Keratinocyte (primary cell): ENCODE measurements around the gene EPM2AIP1. TPM values are rescaled to one million over a fixed set of nuclear protein-coding genes. Genes with fewer than 3 reads are reported as not detected.

ENCODE experiments used
- DNase-seq: peaks from one replicate; pipeline ENCODE4 v3.0.0-alpha.2; 2011; ENCODE audit warnings: low read depth, missing footprints, low spot score
- FAIRE-seq: peaks from 2 replicates; lab custom pipeline; 2011; peaks lifted over from hg19 to GRCh38; lab: Jason Lieb, UNC
- H2AFZ ChIP-seq: 2 replicates; pipeline ENCODE4 v1.6.0; 2012; ENCODE audit warnings: low read length, control low read depth, inconsistent platforms; ENCODE audit not compliant: control insufficient read depth
- H3K27ac ChIP-seq: 2 replicates; pipeline ENCODE4 v1.5.1; 2011; ENCODE audit warnings: low read length; ENCODE audit not compliant: control insufficient read depth, insufficient read depth
- H3K27me3 ChIP-seq: 3 replicates; pipeline ENCODE4 v1.6.0; 2011; ENCODE audit warnings: low read length; ENCODE audit not compliant: control insufficient read depth, insufficient read depth; ENCODE audit errors: extremely low read depth
- H3K36me3 ChIP-seq, 2 experiments: 2 replicates in 1 of 2; 3 replicates in 1 of 2; pipeline ENCODE4 v1.5.1; 2011; ENCODE audit warnings: low read length in 2 of 2, mild to moderate bottlenecking in 1 of 2; ENCODE audit not compliant: control insufficient read depth in 2 of 2, insufficient read depth in 2 of 2; ENCODE audit errors: extremely low read depth in 1 of 2
- H3K4me1 ChIP-seq: 3 replicates; pipeline ENCODE4 v1.5.1; 2011; ENCODE audit warnings: low read length; ENCODE audit not compliant: control insufficient read depth, insufficient read depth; ENCODE audit errors: extremely low read depth
- H3K4me2 ChIP-seq: 3 replicates; pipeline ENCODE4 v1.6.0; 2011; ENCODE audit warnings: low read depth, low read length; ENCODE audit not compliant: control insufficient read depth, insufficient read depth; ENCODE audit errors: extremely low read depth
- H3K4me3 ChIP-seq, 3 experiments: fragments of 200-600 bp in 1 of 3; sonication (generic) in 1 of 3; 2 replicates in 2 of 3; 3 replicates in 1 of 3; pipeline ENCODE4 v1.5.1; 2011 to 2016; ENCODE audit warnings: low read length in 3 of 3, mild to moderate bottlenecking in 3 of 3, control low read depth in 2 of 3, inconsistent platforms in 1 of 3, low read depth in 1 of 3, mixed read lengths in 1 of 3, mixed run types in 1 of 3, moderate library complexity in 1 of 3; ENCODE audit not compliant: control insufficient read depth in 2 of 3, insufficient read depth in 2 of 3; ENCODE audit errors: extremely low read depth in 1 of 3
- H3K79me2 ChIP-seq: 2 replicates; pipeline ENCODE4 v1.6.0; 2012; ENCODE audit warnings: low read length; ENCODE audit not compliant: control insufficient read depth, insufficient read depth
- H3K9ac ChIP-seq: 3 replicates; pipeline ENCODE4 v1.6.0; 2011; ENCODE audit warnings: low read length; ENCODE audit not compliant: control insufficient read depth, insufficient read depth; ENCODE audit errors: extremely low read depth
- H3K9me1 ChIP-seq: 3 replicates; pipeline ENCODE4 v1.6.0; 2011; ENCODE audit warnings: low read length; ENCODE audit not compliant: control insufficient read depth, insufficient read depth; ENCODE audit errors: extremely low read depth
- H3K9me3 ChIP-seq: 2 replicates; pipeline ENCODE4 v1.5.1; 2012; ENCODE audit warnings: low read depth, low read length; ENCODE audit not compliant: control insufficient read depth
- H4K20me1 ChIP-seq: 3 replicates; pipeline ENCODE4 v1.6.0; 2011; ENCODE audit warnings: low read length; ENCODE audit not compliant: control insufficient read depth, insufficient read depth; ENCODE audit errors: extremely low read depth
- CTCF ChIP-seq, 3 experiments: IDR thresholded peaks in 1 of 3; conservative IDR thresholded peaks in 1 of 3; optimal IDR thresholded peaks in 1 of 3; 2 replicates in 2 of 3; 3 replicates in 1 of 3; pipeline versions ENCODE3 to v1.5.1; 2011; ENCODE audit warnings: low read length in 3 of 3, mild to moderate bottlenecking in 3 of 3, moderate library complexity in 2 of 3, control low read depth in 1 of 3, inconsistent platforms in 1 of 3; ENCODE audit not compliant: insufficient read depth in 2 of 3; ENCODE audit errors: extremely low read depth in 1 of 3
- EZH2 ChIP-seq: IDR thresholded peaks from one replicate; pipeline ENCODE4 v1.6.1; 2012; ENCODE audit warnings: inconsistent platforms, mild to moderate bottlenecking, low read length, moderate library complexity
- dilution Hi-C: fragments of 300-500 bp; cut with MboI; formaldehyde crosslinking; loops from one replicate; pipeline ENCODE4 v1.7.0; 2020; ENCODE audit warnings: low sequenced_read_pairs; ENCODE audit not compliant: extremely low pct_ligation_motif_present
- polyA plus RNA-seq, 5 experiments: library from polyadenylated mRNA; depleted of rRNA in 3 of 5; stranded (reverse) in 3 of 5; stranded (forward) in 1 of 5; unstranded in 1 of 5; fragments of >200 nt; gene quantifications; 1 replicate in 1 of 5; 2 replicates in 3 of 5; 3 replicates in 1 of 5; pipeline versions ENCODE4 v1.2.1 to v1.2.3, GENCODE V29; 2011 to 2012; ENCODE audit warnings: missing spikeins in 2 of 5, low read depth in 1 of 5, low replicate concordance in 1 of 5

EPM2AIP1 gene
- polyA plus RNA-seq, 1 donor (not counting 4 experiments of a cell fraction or from before 2014, with no cell fraction given) = 5.5 TPM

- H3K36me3 ChIP-seq = peaks cover 19 to 32% of the 10 kb centered on the region in 2 experiments
These were observed 32.0 kb upstream of the EPM2AIP1 start for GRCh38 chr3:37024820-37025405.

GRCh38 chr3:37024092-37024491, 31.2 kb upstream of the EPM2AIP1 start:
- FAIRE-seq (no peak), DNase-seq (no peak)
- H3K9ac ChIP-seq = no peak overlapping the region
- no peaks in the 10 kb centered on the region for H3K27me3 ChIP-seq
- no peaks in the 10 kb centered on the region for H3K9me1 ChIP-seq
- H3K36me3 ChIP-seq = peaks cover 19 to 32% of the 10 kb centered on the region in 2 experiments
- H3K4me2 ChIP-seq = no peak overlapping the region
- H3K4me1 ChIP-seq = no peaks in the 10 kb centered on the region
- TF ChIP-seq EZH2 (no peak), CTCF (optimal IDR thresholded peaks at IDR 0.05 in 1 of 3, IDR thresholded peaks at IDR 0.05 in 1 of 3, conservative IDR thresholded peaks at IDR 0.05 in 1 of 3; ENCODE audit: extremely low read depth in 1 of 3, insufficient read depth in 2 of 3, low read length in 3 of 3) (peak in 1 of 3 experiments; percentile 30)
- dilution Hi-C loops = no loop called here
- no peak overlapping the region for H3K4me3 ChIP-seq
- no peaks in the 10 kb centered on the region for H4K20me1 ChIP-seq
- no peak overlapping the region for H3K27ac ChIP-seq
- H3K79me2 ChIP-seq = no peaks in the 10 kb centered on the region
- H2AFZ ChIP-seq = no peak overlapping the region
- no peaks in the 10 kb centered on the region for H3K9me3 ChIP-seq

More at GRCh38 chr3:37024820-37025405, 32.0 kb upstream of the EPM2AIP1 start:
- H3K27me3 ChIP-seq = no peaks in the 10 kb centered on the region
- no peak for DNase-seq
- H3K27ac ChIP-seq = no peak overlapping the region
- H3K79me2 ChIP-seq = no peaks in the 10 kb centered on the region
- no peaks in the 10 kb centered on the region for H3K9me3 ChIP-seq
- dilution Hi-C loops = no loop called here
- H3K4me2 ChIP-seq = no peak overlapping the region
- H2AFZ ChIP-seq = no peak overlapping the region
- H3K4me1 ChIP-seq = peaks cover 6% of the 10 kb centered on the region
- H3K9me1 ChIP-seq = no peaks in the 10 kb centered on the region
- no peak overlapping the region for H3K9ac ChIP-seq
- no peak for TF ChIP-seq CTCF (optimal IDR thresholded peaks at IDR 0.05 in 1 of 3, IDR thresholded peaks at IDR 0.05 in 1 of 3, conservative IDR thresholded peaks at IDR 0.05 in 1 of 3; ENCODE audit: extremely low read depth in 1 of 3, insufficient read depth in 2 of 3, low read length in 3 of 3)
- no peak for TF ChIP-seq EZH2
- no peak overlapping the region for H3K4me3 ChIP-seq
- H4K20me1 ChIP-seq = no peaks in the 10 kb centered on the region
- FAIRE-seq = no peak
